HuH-7.5 (cell line): ENCODE data around the gene PRRT1B.

ENCODE experiments used
- DNase-seq: peaks from one replicate; pipeline ENCODE4 v3.0.0; 2011; ENCODE audit warnings: low spot score

Gene PRRT1B

GRCh38 chr9:131580358-131580757 lies 35.0 kb downstream of the PRRT1B start:
- DNase-seq = no peak

- no peak for DNase-seq
Observed at GRCh38 chr9:131582056-131582455, 36.7 kb downstream of the PRRT1B start.

- no peak for DNase-seq
Observed at GRCh38 chr9:131582466-131583336, 37.4 kb downstream of the PRRT1B start.

GRCh38 chr9:131583337-131583645 lies 38.0 kb downstream of the PRRT1B start:
- DNase-seq = no peak

GRCh38 chr9:131583836-131584555 lies 38.7 kb downstream of the PRRT1B start:
- DNase-seq = no peak

- DNase-seq = no peak
Observed at GRCh38 chr9:131584858-131585257, 39.5 kb downstream of the PRRT1B start.

- no peak for DNase-seq
Observed at GRCh38 chr9:131585375-131585774, 40.1 kb downstream of the PRRT1B start.

GRCh38 chr9:131587331-131587730 lies 42.0 kb downstream of the PRRT1B start:
- DNase-seq = no peak

GRCh38 chr9:131587906-131588305 lies 42.6 kb downstream of the PRRT1B start:
- no peak for DNase-seq

GRCh38 chr9:131588396-131588795 lies 43.1 kb downstream of the PRRT1B start:
- no peak for DNase-seq

GRCh38 chr9:131589124-131589711 lies 43.9 kb downstream of the PRRT1B start:
- no peak for DNase-seq

- DNase-seq = no peak
Observed at GRCh38 chr9:131589993-131590392, 44.7 kb downstream of the PRRT1B start.

- DNase-seq = no peak
Observed at GRCh38 chr9:131590449-131590848, 45.1 kb downstream of the PRRT1B start.

GRCh38 chr9:131590907-131591844 lies 45.9 kb downstream of the PRRT1B start:
- DNase-seq = peak; percentile 96

GRCh38 chr9:131591845-131592208 lies 46.5 kb downstream of the PRRT1B start:
- DNase-seq = no peak

- no peak for DNase-seq
Observed at GRCh38 chr9:131593091-131593820, 47.9 kb downstream of the PRRT1B start.

GRCh38 chr9:131593936-131594665 lies 48.8 kb downstream of the PRRT1B start:
- DNase-seq = no peak

GRCh38 chr9:131594906-131595665 lies 49.8 kb downstream of the PRRT1B start:
- DNase-seq = no peak

- no peak for DNase-seq
Observed at GRCh38 chr9:131595696-131596429, 50.5 kb downstream of the PRRT1B start.
